HG03175 (cell line): Measurements from ENCODE around the gene C6orf15.

Experiments
- ATAC-seq: cut with Tn5 transposase; IDR thresholded peaks from one replicate; pipeline ENCODE4 v1.9.1; 2021; ENCODE audit warnings: mild to moderate bottlenecking, moderate library complexity; ENCODE audit not compliant: unreplicated experiment

Gene C6orf15

GRCh38 chr6:31131595-31131994 lies 19.2 kb upstream of the C6orf15 start:
- no peak for ATAC-seq

GRCh38 chr6:31130751-31131150 lies 18.4 kb upstream of the C6orf15 start:
- ATAC-seq: no peak

DNA sequence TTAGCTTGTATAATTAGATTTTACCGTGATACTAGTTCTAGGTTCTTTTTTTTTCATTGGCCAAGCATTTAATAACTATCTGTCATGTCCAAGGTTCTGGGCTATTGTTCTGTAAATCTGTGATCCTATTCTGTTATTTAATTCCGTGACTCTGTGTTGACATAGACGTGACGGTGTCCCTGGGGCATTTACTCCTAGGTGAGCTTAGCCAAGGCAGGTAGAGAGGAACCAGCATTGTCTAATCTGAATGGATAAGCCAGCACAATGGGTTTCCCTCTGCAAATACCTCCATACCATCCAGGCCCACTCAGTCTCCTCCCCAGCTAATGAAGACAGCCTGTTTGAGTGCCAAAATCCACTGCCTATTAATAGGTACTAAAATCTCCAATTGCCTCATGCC lies 16.8 kb upstream of the C6orf15 start:
- no peak for ATAC-seq

GRCh38 chr6:31128093-31128676 lies 15.8 kb upstream of the C6orf15 start:
- ATAC-seq: no peak

- ATAC-seq: no peak
Measured at GRCh38 chr6:31126396-31127175, 14.2 kb upstream of the C6orf15 start.

DNA sequence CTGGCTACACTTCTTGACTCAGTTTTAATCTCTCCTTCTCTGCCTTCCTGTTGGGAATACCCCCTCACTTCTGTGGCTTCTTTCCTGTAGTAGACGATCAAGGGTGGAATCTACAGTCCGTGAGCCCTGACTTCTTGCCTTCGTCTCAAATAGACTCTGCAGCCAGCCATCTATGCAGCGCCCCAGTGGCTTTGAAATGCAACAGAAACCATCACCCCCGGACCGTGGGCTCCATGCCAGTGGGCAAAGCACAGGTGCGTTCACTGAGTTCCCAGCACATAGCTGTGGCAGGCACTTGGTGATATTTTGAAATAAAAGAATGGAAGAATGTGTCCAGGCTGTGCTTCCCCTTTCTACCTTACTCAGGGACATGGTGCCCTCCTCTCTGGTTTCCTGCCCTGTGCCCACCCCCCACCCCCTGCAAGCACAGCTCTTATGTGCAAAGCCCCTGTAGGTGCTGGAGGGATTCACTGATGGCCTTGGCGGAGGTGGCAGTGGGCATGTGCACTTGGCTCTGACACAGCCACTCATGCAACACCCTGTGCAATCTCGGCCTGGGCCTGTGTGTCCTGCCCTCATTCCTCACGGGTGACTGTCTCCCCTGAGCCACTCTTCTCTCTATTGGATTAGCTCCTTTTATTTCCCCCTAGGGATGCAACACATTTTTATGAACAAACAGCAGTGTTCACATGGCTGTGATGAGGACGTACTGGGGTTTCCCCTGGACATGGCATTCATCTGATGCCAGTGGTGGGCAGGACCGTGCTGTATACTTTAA lies 13.4 kb upstream of the C6orf15 start:
- no peak for ATAC-seq

DNA sequence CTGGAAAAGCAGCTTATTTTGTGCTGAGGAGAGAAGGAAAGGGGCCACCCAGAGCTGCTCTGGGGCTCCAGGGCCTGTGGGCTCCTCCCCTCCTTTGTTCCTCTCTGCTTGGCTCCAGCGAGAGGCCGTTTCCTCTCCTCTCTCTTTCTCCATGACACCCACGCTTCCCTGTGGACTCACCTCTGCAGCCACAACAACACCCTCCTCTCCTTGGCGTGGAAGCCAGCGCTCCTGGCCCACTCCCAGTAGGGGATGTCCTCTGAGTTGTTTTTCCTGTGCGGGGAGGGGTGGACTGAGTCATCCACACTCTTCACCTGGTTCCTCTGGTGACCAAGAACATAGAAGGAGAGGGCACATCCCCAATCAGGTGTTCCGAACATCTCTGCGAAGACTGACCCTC lies 12.8 kb upstream of the C6orf15 start:
- no peak for ATAC-seq

DNA sequence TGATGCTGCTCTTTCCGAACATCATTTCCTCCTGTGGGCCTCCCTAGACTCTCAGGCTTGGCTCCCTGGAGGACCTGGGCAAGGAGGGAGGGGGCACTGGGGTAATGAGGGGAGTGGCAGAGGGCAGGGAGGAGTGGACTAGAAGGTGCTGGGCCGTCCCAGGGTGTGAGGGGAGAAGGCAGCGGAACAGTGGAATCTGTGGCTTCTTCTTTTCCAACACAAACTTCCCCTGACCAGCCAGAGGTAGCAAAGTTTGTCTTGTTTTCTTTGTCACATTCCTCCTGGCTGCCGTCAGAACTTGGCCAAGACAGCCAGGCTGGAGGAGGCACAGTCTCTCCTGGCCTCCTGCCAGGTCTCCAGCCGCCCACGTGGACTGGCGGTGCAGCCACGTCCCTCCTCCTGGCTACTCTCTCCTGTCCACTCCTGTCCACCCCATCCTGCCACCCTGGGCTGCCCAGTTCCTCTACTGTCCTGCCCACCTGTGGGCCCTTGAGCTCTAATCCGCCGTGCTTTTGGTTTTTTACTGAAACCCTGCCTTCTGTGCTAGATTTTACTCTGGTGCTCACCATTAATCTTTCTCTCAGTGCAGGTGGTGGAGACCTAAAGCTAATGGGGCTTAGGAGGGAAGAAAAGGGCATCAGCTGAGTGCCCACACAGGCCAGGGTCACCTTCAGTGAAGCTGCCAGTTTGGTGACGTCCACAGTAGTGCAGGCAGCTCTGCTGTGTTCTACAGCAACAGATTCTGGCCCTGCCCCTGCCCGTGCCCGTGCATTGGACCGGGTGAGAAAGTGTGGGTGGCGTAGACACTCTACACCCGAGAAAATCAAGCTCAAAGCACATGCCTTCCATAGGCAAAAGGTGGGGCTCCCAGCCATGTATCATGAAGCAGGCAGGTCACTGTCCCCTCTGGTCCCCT lies 10.7 kb upstream of the C6orf15 start:
- ATAC-seq: no peak

GRCh38 chr6:31121131-31121790 lies 8.9 kb upstream of the C6orf15 start:
- ATAC-seq: no peak

- ATAC-seq: no peak
Measured at GRCh38 chr6:31120151-31120915, 8.0 kb upstream of the C6orf15 start, which contains the start of gene CDSN. CDSN (minus strand) TSS chr6:31120446; CDS start chr6:31120419, 27 bp downstream.

DNA sequence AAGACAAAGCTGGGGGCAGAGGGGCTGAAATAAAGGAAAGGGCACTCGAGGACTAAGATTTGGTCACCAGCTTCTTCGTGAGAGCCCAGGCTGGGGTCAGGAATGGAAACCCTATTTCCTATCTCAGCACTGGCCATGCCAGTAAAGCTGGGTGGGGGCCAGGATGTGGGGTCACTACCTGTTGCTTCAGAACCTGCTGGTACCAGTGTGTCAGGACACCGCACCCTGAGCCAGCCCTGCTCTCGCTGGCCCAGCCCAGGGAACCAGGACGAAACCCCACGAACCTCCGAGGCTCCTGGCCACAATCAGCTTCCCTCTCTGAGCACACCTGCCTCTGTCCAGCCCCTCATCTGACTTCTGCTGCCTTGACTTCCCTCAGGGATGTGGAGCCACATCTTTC lies 5.8 kb upstream of the C6orf15 start:
- ATAC-seq: no peak

DNA sequence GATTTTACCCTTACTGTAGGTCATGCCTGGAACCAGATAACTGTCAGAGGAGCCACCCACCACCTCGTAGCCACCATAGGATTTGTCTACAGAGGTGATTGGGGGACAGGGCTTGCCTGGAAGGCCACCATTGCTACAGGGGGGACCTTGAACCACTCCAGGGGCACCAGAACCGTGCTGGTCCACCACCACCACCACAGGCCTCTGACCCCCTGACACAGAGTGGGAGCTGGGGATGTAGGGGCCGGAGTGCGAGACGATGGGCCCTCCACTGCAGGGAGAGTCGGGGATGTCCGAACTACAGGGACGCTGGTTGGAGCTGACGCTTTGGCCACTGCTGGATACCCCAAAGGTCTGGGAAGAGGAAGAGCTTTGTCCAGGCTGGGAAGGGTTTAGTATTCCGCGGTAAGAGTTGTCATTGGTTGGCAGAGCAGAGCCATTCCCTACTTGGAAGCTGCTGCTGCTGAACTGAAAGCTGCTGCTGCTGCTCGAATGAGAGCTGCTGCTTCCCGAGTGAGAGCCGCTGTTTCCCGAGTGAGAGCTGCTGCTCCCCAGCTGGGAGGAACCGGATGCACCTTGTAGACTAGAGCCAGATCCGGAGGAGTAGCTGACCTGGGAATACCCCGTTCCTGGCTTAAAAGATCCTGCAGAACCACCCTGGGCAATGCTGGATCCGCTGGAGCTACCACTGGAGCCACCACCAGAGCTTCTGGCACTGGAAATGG lies 4.4 kb upstream of the C6orf15 start:
- no peak for ATAC-seq

DNA sequence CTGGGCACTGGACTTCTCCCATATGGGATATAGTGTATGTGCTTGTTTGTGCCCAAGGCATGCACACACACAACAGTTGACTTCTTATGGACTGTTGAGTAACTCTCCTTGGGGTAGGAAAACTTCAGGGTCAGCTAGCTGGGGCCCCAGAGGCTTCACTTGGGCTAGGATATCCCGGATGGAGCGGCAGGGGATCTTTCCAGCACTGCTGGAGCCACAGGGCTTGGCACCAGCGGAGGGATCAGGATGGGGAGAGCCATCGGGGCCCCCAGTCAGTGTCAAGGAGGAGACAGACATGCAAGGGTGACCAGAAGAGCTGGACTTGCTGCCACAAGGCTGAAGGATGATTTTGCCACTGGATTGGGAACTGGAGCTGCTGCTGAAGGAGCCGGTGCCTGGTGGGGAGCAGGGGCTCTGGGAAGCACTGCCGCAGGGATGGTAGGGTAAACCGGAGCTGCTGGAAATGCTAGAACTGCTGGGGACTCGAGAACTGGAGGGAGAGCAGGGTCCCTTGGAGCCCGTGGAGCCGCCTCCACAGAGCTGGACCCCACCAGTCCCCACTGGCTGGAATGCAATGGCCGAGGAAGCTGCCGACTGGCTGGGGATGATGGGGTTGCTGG lies 3.7 kb upstream of the C6orf15 start:
- no peak for ATAC-seq

DNA sequence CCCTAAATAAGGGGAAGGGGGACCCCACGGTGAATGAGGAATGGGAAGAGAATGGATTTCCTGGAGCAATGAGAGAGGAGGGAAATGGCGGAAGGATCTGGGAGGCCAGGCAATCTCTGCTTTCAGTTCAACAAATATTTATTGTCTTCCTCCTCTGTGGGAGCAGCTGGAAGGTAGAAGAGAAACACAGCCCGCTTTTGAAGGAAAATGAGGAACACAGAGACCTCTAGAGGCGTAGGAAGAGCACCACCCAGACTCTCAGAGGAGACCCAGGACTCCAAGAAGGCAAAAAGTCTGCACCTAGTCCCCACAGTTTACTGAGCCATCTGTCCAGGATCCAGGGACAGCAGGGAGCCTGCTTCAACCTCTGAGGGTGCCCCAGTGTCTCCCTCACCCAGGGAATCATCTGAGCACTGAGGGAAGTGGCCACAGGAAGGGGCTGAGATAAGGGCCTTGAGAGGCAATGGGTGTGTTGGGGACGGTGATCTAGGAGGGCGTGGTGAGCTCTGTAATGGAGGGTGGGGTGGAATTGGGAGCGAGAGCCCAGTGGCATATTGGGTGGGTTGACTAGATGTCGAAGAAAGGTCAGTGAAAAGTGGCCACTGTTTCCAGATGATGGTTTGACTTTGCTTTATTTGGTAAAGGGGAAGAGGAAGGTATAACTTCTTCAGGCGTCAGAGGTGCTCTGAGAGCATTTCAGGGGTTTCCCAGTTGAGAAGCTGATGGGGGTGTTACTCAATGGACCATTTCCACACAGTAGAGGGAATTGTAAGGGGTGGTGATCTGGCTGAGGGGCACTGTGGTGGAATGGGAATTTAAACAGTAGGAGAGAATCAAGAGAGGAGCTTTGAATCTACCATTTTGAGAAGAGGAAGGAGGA lies 2.8 kb upstream of the C6orf15 start:
- ATAC-seq: no peak

DNA sequence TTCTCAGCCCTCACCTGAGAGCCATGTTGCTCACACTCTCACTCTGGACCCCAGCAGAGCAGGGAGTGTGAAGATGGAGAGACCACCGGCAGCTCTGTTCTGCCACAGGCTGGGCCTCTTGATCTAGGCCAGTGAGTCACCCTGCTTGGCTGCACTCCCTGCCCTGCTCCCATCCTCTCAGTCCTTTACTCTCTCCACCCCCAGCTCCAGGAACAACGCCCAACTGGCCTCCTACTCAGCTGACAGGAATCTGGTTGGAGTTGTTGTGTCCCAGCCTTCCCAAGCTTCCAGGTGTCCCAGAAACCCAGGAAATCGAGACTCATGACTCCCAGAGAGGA lies 2.1 kb upstream of the C6orf15 start, which contains the start of gene PSORS1C1:
Gene PSORS1C1 (plus strand): TSS at position 260 of the 338 bp plus-strand sequence. CDS start 14,833 bp downstream, outside the sequence.
- ATAC-seq: no peak

DNA sequence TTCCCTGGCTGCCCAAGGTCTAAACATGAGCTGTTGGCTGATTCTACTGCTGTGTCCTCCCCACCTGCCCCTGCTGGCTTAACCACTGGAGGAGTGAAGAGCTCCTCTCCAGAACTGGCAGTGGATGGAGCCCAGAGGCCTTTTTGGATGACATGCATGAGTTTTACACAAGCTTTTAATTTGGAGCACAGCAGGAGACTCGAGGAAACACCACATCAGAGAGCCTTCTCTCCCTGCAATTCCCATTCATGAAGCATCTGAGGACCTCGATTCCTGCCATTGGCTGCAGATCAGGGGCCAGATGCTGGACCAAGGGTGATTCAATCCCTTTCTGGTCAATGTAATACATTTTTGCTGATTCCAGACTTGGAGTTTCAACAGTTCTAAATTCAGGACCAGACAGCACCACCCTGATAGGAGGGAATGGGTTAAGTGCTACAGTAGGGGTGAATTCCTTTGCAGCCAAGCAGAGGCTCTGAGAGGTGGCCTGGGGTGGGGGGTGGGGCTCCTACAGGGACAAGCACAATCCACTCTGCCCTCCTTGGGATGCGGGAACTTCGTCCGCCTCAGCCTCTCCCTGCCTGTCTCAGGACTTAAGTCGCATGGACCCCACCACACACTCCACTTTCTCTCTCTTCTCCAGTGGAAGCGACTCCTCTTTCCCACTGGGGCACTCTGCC lies 1.6 kb upstream of the C6orf15 start:
- ATAC-seq: no peak

GRCh38 chr6:31111712-31112111 lies 663 bp downstream of the C6orf15 start:
- no peak for ATAC-seq
